ENCODE results near the gene CBY1.

The CBY1 gene

DNA sequence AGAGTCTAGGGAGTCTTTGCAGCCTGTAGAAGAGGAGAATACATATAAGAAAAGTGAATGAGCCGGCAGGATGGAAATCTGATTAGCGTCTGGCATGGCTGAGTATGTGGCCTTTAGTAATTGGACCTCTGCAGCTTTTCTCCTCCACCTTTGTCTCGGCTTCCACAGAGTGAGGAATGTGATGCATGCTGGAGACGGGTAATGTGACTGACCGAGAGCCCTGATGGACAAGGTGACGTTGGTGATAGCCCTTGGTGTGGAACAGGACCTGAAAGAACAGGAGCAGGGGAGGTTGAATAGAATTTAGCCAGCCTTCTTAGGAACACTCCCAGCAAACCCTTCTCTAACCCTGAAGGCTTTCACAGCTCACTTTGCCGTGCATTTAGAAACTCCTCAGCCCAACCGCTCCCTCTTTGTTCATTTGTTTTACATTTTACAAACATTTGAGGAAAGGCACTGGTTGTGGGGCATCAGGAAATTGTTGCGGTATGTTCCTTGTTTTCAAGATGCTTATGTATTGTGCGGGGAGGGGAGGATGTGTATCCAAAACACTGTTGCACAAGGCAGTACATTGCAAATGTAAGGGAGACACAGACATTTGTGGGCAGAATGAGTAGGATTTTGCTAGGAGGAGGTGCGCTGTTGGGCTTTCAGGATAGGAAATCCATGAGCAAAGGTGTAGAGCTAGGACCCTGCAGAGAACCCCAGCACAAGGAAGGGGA is 56.2 kb downstream of the CBY1 start:
- no peak overlapping the region for H3K4me3 ChIP-seq (replicated peaks; ENCODE audit: low read depth, low read length)
- no peak for DNase-seq (ENCODE audit: extremely low read depth, low read depth)
- TF ChIP-seq, protein P1, sequence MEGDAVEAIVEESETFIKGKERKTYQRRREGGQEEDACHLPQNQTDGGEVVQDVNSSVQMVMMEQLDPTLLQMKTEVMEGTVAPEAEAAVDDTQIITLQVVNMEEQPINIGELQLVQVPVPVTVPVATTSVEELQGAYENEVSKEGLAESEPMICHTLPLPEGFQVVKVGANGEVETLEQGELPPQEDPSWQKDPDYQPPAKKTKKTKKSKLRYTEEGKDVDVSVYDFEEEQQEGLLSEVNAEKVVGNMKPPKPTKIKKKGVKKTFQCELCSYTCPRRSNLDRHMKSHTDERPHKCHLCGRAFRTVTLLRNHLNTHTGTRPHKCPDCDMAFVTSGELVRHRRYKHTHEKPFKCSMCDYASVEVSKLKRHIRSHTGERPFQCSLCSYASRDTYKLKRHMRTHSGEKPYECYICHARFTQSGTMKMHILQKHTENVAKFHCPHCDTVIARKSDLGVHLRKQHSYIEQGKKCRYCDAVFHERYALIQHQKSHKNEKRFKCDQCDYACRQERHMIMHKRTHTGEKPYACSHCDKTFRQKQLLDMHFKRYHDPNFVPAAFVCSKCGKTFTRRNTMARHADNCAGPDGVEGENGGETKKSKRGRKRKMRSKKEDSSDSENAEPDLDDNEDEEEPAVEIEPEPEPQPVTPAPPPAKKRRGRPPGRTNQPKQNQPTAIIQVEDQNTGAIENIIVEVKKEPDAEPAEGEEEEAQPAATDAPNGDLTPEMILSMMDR (IDR thresholded peaks at IDR 0.05; ENCODE audit: low read depth, low read length, missing control alignments), result no peak

DNA sequence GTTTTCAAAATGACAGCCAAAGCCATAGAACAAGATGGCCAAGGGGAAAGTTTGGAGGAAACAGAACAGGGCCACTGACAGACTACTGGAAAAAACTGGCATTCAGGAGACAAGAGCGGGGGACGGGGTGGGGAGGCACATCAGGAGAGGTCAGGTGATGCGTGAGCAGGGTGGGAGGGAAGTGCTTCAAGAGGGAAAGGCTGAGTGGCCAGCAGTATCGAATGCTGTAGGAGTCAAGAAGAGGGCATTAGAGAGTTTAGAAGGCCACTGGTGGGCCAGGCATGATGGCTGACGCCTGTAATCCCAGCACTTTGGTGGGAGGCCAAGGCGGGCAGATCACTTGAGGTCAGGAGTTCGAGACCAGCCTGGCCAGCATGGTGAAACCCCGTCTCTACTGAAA is 57.5 kb downstream of the CBY1 start:
- H3K4me3 ChIP-seq (replicated peaks; ENCODE audit: low read depth, low read length), result no peak overlapping the region
- TF ChIP-seq, protein P1 (IDR thresholded peaks at IDR 0.05; ENCODE audit: low read depth, low read length, missing control alignments), result no peak
- no peak for DNase-seq (ENCODE audit: extremely low read depth, low read depth)

DNA sequence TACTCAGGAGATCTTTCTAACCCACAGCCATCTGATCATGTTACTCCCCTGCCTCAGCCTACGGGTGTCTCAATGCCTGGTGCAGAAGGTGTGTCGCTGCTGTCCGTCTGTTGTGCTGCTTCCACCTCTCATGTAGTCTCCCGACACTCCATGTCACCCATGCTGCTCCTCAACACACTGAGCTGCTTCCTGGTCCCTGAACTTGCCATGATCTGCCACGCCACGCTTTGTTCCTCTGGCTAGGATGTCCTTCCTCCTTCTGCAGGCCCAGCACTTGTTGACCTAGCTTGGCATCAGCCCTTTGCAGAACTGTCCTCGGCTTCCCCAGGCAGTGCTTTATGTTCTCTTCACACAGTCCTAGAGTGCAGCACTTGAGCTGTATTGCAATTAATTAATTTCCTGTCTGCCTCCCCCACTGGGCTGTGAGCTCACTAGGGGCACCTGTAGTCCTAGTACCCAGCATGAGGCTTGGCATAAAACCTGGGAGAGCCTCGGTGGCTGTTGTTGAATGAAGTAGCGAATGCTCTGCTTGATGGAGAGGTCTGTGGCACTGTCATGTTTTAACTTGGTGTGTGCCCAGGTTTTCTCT is 58.8 kb downstream of the CBY1 start:
- DNase-seq (ENCODE audit: extremely low read depth, low read depth), result no peak
- TF ChIP-seq, protein P1 (IDR thresholded peaks at IDR 0.05; ENCODE audit: low read depth, low read length, missing control alignments), result no peak
- H3K4me3 ChIP-seq (replicated peaks; ENCODE audit: low read depth, low read length), result no peak overlapping the region

DNA sequence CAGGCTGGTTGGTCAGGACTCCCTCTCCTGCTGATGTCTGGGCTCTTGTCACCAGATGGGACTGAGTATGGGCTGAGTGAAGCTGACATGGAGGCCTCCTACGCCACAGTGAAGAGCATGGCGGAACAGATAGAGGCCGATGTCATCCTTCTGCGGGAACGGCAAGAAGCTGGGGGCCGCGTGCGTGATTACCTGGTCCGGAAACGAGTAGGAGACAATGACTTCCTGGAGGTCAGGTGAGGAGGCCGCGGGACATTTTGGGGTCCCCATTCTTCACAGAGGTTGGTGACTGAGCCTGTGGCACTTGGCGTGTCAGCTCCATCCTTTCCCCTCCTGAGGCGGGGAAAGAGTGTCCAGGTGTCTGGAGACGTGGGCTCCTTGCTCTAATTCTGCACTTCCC is 59.4 kb downstream of the CBY1 start:
- TF ChIP-seq, protein P1 (IDR thresholded peaks at IDR 0.05; ENCODE audit: low read depth, low read length, missing control alignments), result no peak
- H3K4me3 ChIP-seq (replicated peaks; ENCODE audit: low read depth, low read length), result no peak overlapping the region
- no peak for DNase-seq (ENCODE audit: extremely low read depth, low read depth)

DNA sequence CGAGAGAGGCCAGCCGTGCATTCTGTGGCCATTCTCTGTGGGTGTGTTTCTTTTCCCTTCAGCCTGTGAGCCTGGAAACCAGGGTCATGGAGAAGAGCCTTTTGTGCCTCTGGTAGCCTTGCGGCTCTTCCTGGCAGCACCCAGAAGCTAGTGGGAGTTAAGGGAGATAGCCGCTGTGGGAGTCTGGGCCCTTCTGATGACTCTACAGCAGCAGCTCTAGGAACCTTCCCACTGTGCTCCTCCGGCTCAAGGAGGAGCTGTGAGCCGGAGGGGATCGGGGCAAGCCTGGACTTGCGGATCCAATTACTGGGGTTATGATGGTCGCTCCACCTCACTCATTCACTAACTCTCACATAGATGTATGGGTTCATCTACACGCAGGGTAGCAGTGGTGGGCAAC is 59.8 kb downstream of the CBY1 start:
- TF ChIP-seq, protein P1 (IDR thresholded peaks at IDR 0.05; ENCODE audit: low read depth, low read length, missing control alignments), result no peak
- H3K4me3 ChIP-seq (replicated peaks; ENCODE audit: low read depth, low read length), result no peak overlapping the region
- DNase-seq (ENCODE audit: extremely low read depth, low read depth), result no peak

DNA sequence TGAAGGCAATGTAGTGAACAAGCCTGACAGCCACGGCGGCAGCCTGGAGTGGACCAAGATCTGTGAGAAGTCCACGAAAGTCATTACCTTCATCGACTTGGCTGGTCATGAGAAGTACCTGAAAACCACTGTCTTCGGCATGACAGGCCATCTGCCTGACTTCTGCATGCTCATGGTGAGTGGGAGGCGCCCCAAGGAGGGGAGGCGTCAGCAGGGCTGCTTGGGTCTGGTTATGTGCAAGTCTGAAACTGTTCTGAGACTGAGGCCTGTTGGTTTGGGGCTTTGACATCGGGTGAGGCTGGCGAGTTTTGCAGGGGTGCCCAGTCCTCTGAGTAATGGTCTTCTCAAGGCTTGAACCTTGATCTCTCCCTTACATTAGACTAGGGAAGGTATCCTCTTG is 60.4 kb downstream of the CBY1 start:
- TF ChIP-seq, protein P1 (IDR thresholded peaks at IDR 0.05; ENCODE audit: low read depth, low read length, missing control alignments), result no peak
- H3K4me3 ChIP-seq (replicated peaks; ENCODE audit: low read depth, low read length), result no peak overlapping the region
- no peak for DNase-seq (ENCODE audit: extremely low read depth, low read depth)

Measured in HFF-Myc (cell line).